GM18511 (cell line): Measurements from ENCODE around the gene FADS1.

Experiments
- ATAC-seq: cut with Tn5 transposase; IDR thresholded peaks from one replicate; pipeline ENCODE4 v1.9.1; 2021; ENCODE audit warnings: mild to moderate bottlenecking, moderate library complexity; ENCODE audit not compliant: unreplicated experiment

The FADS1 gene

DNA sequence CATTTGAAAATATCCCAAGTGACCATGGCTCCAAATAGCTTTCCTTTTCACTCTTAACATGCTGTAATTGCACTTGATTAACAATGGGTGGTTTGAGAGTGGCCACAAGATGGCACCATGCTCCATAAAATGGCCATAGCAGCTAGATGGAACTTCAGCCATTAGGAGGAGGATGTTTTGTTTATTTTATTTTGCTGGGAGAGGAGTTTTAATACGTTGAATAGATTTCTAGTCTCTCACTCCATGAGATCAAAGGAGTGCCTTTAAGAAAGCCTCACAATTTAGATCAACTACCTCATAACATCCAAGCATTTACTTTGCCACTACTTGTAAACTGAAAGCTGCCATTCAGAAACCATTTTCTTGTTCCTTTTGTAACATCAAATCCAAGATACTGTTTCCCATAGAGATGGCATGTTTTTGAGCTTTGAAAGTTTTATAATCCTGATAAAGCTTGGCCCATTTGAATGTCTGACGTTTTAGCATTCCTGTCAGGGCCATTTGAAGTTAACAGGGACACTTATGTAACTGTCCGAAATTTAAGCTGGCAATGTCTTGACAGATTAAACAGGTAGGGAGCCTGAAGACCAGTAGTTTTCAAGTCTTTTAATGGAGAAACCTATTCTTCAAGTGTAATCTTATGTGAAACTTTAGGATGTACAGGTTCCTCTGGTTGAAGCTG, 19.4 kb downstream of the FADS1 start:
- ATAC-seq, result no peak

DNA sequence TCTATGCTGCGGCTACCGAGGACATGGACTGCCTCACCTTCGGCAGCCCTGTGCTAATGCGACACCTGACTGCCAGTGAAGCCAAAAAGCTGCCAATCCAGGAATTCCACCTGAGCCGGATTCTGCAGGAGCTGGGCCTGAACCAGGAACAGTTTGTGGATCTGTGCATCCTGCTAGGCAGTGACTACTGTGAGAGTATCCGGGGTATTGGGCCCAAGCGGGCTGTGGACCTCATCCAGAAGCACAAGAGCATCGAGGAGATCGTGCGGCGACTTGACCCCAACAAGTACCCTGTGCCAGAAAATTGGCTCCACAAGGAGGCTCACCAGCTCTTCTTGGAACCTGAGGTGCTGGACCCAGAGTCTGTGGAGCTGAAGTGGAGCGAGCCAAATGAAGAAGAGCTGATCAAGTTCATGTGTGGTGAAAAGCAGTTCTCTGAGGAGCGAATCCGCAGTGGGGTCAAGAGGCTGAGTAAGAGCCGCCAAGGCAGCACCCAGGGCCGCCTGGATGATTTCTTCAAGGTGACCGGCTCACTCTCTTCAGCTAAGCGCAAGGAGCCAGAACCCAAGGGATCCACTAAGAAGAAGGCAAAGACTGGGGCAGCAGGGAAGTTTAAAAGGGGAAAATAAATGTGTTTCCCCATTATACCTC, 20.8 kb downstream of the FADS1 start:
- ATAC-seq, result no peak

DNA sequence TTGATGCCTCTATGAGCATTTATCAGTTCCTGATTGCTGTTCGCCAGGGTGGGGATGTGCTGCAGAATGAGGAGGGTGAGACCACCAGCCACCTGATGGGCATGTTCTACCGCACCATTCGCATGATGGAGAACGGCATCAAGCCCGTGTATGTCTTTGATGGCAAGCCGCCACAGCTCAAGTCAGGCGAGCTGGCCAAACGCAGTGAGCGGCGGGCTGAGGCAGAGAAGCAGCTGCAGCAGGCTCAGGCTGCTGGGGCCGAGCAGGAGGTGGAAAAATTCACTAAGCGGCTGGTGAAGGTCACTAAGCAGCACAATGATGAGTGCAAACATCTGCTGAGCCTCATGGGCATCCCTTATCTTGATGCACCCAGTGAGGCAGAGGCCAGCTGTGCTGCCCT, 21.3 kb downstream of the FADS1 start:
- ATAC-seq, result no peak

DNA sequence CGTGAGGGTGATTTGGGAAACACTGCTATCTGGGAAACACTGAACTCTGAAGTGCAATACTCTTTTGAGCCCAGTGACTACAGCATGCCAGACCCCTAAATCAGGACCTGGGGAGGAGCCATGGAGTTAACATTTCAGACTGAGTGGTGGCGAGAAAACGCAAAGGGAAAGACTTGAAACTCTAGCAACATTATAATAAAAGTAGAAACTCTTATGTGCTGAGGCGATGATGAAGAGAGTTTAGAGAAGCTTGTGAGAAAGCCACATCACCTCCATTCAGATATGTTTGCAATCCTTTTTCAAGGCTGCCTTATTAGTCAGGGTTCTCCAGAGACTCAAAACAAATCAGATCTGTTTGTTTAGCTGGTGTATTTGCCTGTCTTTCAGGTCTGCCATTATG, 22.2 kb downstream of the FADS1 start:
- ATAC-seq, result no peak

DNA sequence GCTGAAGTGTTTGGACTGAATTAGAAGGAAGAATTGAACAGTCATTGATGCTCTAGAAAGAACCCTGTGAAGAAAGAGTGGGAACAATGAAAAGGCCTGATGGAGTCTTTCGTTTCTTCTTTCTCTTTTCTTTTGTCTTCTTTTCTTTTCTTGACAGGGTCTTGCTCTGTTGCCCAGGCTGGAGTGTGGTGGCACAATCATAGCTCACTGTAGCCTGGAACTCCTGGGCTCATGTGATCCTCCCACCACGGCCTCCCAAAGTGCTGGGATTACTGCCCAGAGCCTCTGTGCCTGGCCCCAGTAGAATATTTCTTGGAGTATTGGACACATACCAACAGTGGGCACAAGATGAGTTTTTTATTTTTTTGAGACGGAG, 23.0 kb downstream of the FADS1 start:
- ATAC-seq, result no peak

DNA sequence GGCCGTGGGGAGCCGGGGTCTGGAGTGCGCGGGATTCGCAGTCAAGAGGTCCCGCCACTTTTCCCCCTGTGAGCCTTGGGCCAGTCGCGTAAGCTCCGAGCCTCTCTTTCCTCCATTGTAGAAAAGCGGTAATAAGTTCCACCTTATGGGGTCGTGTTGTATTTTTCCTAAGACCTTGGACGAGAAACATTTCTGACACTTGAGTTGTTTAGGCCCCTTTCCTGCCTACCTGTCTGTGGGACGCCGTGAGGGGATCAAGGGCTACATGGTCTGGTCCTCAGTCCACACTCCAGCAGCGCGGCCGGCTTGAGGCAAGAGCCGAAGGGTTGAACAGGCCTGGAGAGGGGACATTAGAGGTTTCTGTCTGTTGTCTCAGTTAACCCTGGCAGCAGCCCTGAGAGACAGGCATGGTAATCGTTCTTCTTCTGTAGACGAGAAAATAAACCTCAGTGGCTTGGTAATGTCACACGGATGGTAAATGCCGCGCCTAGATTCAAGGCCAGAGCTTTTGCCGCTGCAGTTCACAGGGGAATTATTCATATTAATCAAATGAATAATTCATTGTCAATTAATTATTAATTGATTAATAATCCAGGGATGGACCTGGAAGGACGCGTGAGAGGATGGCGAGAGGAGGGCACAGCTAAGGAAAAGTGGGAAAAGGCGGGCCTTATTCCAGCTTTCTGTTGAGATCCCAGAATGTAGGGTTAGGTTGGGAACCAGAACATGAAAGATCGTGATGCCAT, 23.5 kb downstream of the FADS1 start:
- peak; percentile 22 for ATAC-seq

DNA sequence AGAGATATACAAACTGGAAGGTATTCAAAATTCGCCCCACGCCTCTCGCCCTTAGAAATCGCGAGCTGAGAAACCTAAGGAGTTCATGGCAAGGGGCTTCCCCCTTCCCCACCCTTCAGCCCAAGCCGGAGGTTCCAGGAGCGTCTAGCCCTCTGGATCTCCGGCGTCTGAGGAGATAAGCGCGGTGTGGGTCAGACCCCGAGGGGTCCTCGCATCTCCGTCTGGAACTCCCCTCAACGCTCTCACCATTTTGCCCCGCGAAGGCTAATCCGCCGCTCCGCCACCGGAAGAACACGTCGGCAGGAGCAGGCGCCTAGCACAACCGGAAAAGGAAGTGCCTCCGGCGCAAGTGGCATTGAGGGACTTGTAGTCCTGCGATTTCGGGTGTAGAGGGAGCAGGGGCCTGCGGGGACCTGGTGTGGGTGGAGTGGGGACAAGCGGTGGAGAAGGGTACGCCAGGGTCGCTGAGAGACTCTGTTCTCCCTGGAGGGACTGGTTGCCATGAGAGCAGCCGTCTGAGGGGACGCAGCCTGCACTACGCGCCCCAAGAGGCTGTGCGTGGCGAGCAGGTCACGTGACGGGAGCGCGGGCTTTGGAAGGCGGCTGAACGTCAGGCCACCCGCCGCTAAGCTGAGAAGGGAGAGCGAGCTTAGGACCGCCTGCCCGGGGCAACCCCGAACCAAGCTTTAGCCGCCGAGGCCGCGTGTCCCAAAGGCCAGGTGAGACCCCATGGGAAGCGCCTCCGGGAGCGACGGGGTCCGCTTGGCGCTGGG, 24.3 kb downstream of the FADS1 start, which contains the start of the genes FEN1 and TMEM258:
Gene FEN1, plus strand, starts transcription at position 602 of the 773 bp plus-strand sequence. CDS start 2,451 bp downstream, outside the sequence.
Gene TMEM258, minus strand, starts transcription at position 290 of the 773 bp plus-strand sequence. Its CDS starts 41 bp downstream, at position 249.
- ATAC-seq, result peak; percentile 90

DNA sequence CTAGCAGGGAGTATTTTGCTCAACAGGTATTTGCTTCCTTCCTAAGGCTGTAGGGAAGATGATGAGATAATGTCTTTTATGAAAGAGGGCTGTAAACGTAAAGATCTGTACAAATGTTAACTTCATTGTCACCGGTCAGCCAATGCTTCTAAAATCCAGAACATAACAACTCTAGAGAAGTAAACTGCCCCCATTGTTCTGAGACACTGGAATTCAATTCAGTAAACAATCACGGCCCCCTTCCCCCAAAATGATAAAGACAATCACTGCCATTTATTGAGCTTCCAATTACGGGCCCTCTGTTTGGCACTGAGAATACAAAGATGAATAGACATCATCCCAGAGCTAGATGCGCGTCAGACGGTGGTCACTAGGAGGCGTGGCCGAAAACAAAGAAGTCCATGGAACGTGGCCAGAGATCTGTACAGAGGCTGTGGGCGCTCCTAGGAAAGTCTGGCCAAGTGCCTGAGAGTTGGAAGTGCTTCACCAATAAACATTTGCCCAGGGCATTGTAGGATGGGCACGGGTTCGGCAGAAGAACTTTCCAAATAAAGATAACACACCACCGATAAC, 25.0 kb downstream of the FADS1 start:
- ATAC-seq, result peak; percentile 32

DNA sequence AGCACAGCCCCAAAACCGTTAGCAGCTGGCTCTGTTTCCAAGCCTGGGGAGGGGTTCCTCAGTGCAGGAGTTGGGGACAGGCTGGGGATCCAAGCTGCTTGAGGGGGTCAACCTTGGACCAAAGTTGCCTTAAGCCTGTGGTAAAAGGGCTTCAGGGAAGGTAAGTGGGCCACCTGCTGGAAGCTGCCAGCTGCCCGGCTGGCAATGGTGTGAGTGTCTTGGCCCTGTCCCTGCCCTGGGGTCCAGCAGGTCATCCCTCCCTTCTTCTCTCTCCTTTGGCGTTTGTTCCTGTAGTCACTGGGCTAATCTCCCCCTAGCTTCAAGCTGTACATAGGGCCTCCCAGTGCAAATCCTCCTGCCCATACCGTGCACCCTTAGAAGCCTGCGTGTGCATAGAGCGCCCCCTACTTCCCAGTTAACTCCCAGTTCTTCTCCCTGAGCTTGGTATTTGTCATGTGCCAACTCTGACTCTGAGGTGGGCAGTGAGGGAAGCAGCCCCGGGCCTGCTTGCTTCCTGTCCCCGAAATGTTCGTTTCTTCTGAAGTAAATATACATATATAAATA, 28.8 kb downstream of the FADS1 start:
- ATAC-seq, result no peak

DNA sequence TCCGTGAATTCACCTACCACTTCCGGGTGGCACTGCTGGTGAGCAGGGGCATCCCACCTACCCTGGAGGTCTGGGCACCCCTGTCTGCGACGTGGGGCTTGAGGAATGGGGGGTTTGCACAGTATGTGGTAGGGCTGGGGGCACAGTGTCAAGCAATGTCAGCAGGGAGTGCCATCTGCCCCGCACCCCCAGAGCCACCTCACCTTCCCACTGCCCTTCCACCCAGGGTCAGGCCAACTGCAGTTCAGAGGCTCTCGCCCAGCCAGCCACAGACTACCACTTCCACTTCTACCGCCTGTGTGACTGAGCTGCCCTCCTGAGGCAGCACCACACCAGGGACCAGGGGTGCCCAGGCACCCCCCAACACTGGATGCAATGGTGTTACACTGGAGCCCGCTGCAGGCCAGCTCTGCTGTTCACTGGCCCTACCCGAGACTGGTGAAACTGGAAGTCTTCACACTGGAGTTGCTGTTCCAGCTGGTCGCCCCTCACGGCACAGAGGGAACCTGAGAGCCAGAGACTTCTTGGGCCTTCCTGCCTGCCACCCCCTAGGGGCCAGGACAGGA, 30.9 kb downstream of the FADS1 start:
- no peak for ATAC-seq

DNA sequence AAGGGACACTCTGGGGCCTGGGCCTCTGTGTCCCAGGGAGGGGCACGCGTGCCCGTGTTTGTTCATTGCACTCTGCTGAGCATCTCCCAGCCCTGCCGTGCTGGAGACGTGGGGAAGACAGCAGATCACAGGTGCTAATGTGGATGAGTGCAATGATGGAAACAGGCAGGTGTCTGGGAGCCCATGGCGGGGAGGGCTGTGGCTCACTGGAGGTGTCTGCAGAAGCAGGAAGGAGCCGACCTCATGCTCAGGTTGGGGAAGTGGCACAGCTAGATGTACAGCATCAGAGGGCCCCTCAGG, 32.3 kb downstream of the FADS1 start:
- ATAC-seq, result no peak

DNA sequence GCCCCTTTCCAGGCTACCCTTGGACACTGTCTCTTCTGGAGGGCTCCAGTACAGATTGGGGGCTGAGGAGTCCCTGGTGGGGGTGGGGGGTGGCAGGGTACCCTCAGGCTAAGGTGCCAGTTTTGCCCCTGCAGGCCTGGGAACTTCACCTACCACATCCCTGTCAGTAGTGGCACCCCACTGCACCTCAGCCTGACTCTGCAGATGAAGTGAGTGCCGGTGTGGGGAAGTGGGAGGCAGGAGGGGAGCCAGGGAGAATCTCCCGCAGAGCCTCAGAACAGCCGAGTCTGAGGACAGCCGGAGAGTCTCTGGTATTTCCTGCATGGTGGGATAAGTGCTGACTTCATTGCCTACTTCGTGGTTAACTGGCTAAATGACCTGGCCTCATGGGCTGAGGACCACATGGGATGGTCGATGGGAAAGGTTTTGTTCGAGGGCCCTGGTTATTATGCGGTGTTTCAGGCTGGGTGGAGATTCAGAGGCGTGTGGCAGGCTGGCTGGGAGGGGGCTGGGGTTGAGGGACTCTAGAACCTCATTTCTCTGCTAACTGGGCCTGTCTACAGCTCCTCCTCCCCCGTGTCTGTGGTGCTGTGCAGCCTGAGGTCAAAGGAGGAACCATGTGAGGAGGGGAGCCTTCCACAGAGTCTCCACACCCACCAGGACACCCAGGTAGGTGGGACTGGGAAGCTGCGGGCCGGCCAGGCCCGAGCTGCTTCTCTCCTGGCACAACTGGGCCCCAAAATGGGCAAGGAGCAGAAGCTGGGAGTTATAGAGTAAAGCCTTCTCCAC, 32.9 kb downstream of the FADS1 start:
- ATAC-seq, result no peak

DNA sequence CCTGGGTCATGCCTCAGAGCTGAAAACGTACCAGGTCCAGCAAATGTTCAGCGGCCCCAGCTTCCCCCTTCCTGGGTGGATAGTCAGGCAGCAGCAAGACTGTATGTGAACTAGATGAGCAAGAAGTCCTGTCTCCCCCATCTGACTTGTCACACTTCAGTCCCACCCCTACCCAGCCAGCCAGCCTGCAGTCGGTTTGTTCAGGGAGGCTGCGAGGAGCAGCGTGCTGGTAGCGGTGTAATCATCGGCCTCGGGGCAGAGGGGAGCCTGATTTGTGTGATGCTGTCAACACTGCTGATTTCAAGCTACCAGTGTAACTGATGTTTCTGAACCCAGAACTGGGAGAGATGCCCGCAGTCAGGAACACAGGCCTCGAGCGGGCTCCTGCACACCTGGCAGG, 34.0 kb downstream of the FADS1 start:
- no peak for ATAC-seq

DNA sequence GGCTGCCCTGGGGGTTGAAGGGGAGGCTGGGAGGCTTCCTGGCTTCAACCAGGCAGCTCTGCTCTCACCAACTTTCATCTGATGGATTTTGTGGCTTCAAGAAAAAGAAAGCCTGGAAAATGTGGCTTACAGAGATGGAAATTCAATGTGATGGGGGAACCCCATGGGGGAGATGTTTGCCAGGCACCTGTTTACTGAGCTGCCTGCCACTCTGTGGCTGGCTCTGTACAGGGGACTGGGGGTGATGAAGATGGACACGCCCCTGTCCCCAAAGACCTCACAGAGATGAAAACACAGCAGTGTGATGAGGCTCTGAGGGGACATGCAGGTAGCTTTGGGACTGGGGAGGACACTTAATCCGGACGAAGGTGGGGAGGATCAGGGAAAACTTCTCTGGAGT, 34.5 kb downstream of the FADS1 start:
- no peak for ATAC-seq

DNA sequence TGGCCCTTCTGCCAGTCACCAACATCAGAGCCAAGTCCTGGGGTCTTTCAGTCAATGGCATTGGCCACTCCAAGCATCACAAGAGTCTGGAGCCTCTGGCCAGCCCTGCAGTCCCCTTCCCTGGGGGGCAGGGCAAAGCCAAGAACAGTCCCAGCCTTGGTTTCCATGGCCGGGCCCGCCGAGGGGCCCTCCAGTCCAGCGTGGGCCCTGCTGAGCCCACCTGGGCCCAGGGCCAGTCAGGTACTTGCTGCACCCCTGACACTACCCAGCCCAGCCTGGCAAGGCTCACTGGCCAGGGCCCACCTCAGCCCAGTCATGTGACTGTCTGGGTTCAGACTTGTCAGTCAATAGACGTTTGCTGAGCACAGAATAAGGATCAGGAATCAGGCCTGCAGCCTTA, 35.2 kb downstream of the FADS1 start:
- ATAC-seq, result no peak

DNA sequence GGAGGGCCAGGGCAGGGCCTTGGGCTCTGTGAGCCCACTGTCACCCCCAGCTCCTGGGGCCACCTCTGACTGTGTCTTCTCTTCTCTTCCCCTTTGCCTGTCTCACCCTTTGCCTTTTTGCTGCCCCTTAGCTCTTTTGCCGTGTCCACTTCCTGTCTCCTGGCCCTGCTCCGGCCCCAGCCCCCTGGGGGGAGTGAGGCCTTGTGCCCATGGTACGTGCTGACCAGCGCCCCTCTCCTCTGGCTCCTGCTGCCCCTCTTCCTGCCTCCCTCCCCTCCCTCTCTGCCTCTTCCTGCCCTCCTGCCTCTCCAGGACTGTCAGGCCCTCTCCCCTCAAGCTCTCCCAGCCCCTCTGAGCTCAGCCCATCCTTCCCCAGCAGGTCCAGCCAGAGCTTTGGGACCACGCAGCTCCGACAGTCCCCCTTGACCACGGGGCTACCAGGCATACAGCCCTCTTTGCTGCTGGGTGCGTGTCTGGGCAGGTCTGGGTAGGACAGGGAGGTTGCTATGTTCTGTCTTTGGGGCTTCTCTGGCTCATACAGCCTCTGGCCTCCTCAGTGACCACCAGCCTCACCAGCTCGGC, 36.1 kb downstream of the FADS1 start:
- no peak for ATAC-seq

DNA sequence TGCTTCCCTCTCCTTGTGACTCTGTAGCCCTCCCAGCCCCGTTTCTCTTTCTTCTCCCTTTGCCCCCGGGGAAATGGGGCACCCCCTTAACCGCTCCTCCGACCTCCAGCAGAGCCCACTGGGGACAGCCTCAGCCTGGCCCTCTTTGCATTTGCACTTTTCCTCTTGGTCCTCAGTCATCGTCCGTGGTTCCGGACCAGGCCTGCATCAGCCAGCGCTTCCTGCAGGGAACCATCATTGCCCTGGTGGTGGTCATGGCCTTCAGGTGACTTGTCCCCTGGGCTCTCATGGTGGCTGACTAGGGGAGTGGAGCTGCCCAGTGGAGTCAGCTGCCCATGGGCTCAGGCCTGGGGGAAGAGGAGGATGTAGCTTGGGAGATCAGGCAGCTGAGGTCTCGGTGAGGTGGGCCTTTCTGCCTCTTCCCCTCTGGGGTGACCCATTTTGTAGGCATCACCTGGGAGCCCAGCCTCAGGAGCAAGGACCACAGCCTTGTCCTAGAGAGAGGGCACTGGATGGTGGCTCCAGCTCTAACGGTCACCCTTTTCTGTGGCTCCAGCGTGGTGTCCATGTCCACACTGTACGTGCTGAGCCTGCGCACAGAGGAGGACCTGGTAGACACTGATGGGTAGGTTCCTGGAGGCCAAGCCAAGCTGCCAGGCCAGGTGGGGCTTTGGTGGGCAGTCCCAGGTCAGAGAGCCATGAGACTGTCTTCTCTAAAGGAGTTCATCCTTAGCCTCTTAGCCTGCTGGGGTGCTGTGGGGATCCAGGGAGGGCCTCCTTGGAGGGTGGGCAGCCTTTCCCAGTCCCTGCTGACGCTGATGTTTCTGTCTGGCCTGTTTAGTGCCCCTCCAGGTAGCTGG, 36.9 kb downstream of the FADS1 start:
- no peak for ATAC-seq

DNA sequence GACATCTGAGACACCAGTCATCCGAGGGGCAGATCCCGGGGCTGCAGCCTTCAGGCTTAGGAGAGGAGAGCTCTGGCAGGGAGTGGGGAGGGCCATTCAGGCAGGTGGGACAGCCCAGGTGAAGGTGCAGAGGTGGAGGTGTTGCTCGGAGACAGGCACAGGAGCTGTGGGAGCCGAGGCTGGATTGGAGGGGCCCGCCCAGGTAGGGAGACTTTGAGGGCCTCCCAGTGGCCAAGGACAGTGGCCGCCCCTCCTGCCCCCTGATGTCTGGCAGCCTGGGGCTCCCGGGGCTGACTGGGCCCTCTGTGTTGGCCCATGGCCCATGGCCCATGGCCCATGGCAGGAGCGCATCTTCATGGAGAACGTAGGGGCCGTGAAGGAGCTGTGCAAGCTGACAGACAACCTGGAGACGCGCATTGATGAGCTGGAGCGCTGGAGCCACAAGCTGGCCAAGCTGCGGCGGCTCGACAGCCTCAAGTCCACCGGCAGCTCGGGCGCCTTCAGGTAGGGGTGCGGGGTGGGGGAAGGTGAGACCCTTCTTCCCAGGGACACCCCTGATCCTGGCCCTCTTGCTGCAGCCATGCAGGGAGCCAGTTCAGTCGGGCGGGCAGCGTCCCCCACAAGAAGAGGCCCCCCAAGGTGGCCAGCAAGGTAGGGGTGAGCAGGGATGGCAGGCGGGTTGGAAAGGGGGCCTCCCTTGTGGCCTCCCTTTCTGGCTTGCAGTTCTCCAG, 37.7 kb downstream of the FADS1 start:
- ATAC-seq, result no peak
